BLaER1 (cell line): ENCODE measurements around the gene UBE3D.

Experiments
- H3K27ac ChIP-seq: shearing (Covaris generic); formaldehyde crosslinking; 2 replicates; pipeline ENCODE4 v1.8.1; 2022
- H3K27me3 ChIP-seq: shearing (Covaris generic); formaldehyde crosslinking; 2 replicates; pipeline ENCODE4 v1.8.1; 2022
- H3K36me3 ChIP-seq: shearing (Covaris generic); formaldehyde crosslinking; 2 replicates; pipeline ENCODE4 v1.8.1; 2022
- H3K4me1 ChIP-seq: shearing (Covaris generic); formaldehyde crosslinking; 2 replicates; pipeline ENCODE4 v1.8.1; 2022
- H3K4me2 ChIP-seq: shearing (Covaris generic); formaldehyde crosslinking; 2 replicates; pipeline ENCODE4 v1.8.1; 2022
- H3K4me3 ChIP-seq: shearing (Covaris generic); formaldehyde crosslinking; 2 replicates; pipeline ENCODE4 v1.8.1; 2022
- H3K9ac ChIP-seq: shearing (Covaris generic); formaldehyde crosslinking; 2 replicates; pipeline ENCODE4 v1.8.1; 2022
- H3K9me3 ChIP-seq: shearing (Covaris generic); formaldehyde crosslinking; 2 replicates; pipeline ENCODE4 v1.8.1; 2022
- H4K20me1 ChIP-seq: shearing (Covaris generic); formaldehyde crosslinking; 2 replicates; pipeline ENCODE4 v1.8.1; 2022
- Cebpa-rat ChIP-seq: shearing (Covaris generic); IDR thresholded peaks from 2 replicates; pipeline ENCODE4 v1.8.1; 2022

The UBE3D gene

GRCh38 chr6:82878812-82879211 lies 186.8 kb downstream of the UBE3D start:
- no peak for TF ChIP-seq Cebpa-rat
- no peaks in the 10 kb centered on the region for H3K9me3 ChIP-seq
- no peak overlapping the region for H3K4me2 ChIP-seq
- H3K4me1 ChIP-seq = no peaks in the 10 kb centered on the region
- H3K27me3 ChIP-seq = no peaks in the 10 kb centered on the region
- H3K27ac ChIP-seq = no peak overlapping the region
- no peaks in the 10 kb centered on the region for H4K20me1 ChIP-seq
- H3K4me3 ChIP-seq = no peak overlapping the region
- H3K36me3 ChIP-seq = no peaks in the 10 kb centered on the region
- no peak overlapping the region for H3K9ac ChIP-seq

DNA sequence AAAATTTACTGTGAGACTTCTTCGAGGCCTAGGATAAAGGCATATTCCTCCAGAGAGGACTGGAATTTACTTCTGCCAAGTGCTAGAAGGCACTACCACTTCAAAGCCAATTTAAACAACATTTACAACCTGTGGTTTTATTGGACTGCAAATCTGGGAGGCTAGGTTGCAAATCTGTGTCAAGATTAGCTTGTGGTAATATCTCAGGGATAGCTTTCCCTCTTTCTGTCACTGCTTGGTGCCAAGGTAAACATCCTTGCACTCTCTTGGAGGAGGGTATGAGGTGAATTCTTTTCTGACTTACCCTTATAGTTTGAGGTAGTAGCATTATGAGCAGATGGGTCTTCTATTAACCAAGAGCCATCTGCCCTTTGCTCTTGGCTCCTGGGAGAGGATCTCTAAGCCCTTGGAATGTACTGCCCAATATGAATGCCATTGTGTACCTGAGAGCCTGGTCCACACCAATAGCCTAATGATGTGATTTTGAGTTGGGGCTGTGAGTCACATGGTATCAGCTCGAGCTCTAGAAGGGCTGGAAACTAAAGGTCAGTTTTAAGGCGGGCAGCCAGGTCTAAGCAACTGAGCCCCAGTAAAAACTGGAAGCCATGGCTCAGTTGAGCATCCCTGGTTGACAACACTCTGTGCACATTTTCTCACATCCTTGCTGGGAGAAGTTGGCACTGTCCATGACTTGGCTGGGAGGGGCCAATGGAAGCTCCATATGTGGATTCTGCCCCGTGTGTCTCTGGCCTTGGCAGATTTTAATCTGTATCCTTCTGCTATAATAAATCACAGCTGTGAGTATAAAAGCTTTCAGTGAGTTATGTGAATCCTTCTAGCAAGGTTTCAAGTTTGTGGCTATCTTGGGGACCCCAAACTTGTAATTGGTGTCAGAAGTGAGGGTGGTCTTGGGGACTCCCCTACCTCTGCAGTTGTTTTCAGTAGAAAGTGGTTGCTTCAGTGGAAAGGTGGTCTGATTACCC lies 188.1 kb downstream of the UBE3D start:
- no peak overlapping the region for H3K4me3 ChIP-seq
- H3K36me3 ChIP-seq = no peaks in the 10 kb centered on the region
- H3K9ac ChIP-seq = no peak overlapping the region
- H4K20me1 ChIP-seq = no peaks in the 10 kb centered on the region
- TF ChIP-seq Cebpa-rat = no peak
- H3K27me3 ChIP-seq = no peaks in the 10 kb centered on the region
- H3K4me1 ChIP-seq = no peaks in the 10 kb centered on the region
- no peak overlapping the region for H3K27ac ChIP-seq
- no peaks in the 10 kb centered on the region for H3K9me3 ChIP-seq
- no peak overlapping the region for H3K4me2 ChIP-seq

DNA sequence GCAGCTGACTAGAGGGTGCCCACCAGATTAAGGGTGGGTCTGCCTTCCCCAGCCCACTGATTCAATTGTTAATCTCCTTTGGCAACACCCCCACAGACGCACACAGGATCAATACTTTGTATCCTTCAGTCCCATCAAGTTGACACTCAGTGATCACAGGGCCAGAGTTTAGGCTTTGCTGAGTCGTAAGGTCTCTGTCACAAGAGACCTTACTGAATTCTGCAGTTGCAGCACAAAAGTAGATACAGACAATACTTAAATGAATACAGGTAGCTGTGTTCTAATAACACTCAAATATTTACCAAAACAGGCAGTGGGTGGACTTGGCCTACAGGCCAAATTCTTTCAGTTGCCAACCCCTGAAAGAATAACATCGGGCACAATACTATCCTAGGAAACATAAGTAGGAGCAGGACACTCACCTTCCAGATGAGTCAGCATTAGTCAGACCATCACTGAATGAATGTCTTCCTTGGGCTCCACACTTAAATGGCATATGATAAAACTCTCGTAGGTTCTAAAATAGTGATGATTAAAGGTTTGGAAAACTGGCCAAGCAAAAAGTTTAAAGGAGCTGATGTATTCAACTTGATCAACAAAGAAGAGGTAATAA lies 190.0 kb downstream of the UBE3D start:
- no peaks in the 10 kb centered on the region for H4K20me1 ChIP-seq
- no peak overlapping the region for H3K9ac ChIP-seq
- H3K4me1 ChIP-seq = no peaks in the 10 kb centered on the region
- H3K9me3 ChIP-seq = no peaks in the 10 kb centered on the region
- H3K36me3 ChIP-seq = no peaks in the 10 kb centered on the region
- H3K27ac ChIP-seq = no peak overlapping the region
- no peak overlapping the region for H3K4me3 ChIP-seq
- H3K4me2 ChIP-seq = no peak overlapping the region
- TF ChIP-seq Cebpa-rat = no peak
- no peaks in the 10 kb centered on the region for H3K27me3 ChIP-seq

DNA sequence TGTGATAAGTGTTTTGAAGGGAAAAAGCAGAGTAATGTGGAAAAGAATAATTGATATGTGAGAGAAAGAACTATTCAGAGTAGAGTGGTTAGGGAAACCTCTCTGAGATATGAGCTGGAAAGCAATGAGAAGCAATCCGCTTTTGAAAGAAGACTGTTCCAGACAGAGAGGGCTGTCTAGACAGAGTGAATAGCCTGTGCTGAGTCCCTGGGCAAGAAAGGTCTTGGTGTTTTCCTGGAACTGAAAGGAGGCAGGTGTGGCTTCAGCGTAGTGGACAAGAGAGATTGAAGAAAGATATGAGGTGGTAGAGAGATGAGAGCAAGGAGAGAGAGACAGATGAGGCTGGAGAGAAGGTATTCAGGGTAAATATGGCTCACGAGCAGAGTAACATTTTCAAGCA lies 190.8 kb downstream of the UBE3D start:
- Histone ChIP-seq H3K27ac (no peak overlapping the region), H4K20me1 (no peaks in the 10 kb centered on the region), H3K36me3 (no peaks in the 10 kb centered on the region), H3K4me1 (no peaks in the 10 kb centered on the region), H3K27me3 (no peaks in the 10 kb centered on the region), H3K9me3 (no peaks in the 10 kb centered on the region), H3K4me3 (no peak overlapping the region), H3K4me2 (no peak overlapping the region), H3K9ac (no peak overlapping the region)
- no peak for TF ChIP-seq Cebpa-rat

DNA sequence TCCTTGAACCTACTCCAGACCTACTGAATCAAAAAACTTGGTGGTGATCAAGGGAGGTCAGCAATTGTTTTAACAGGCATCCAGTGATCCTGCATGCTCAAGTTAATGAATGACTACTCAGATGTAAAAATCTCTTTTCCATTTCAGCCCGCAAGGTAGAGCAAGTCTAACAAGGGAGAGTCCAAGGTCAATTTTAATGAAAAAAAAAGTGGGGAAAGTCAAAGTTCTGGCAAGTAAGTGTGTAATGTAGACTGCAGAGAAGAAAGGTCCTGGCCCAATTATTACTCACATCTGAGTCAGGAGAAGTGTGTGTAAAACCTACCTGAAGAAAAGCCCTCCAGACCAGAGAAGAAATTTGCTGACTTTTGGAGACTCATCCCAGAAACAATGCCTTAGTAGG lies 193.5 kb downstream of the UBE3D start:
- no peak for TF ChIP-seq Cebpa-rat

DNA sequence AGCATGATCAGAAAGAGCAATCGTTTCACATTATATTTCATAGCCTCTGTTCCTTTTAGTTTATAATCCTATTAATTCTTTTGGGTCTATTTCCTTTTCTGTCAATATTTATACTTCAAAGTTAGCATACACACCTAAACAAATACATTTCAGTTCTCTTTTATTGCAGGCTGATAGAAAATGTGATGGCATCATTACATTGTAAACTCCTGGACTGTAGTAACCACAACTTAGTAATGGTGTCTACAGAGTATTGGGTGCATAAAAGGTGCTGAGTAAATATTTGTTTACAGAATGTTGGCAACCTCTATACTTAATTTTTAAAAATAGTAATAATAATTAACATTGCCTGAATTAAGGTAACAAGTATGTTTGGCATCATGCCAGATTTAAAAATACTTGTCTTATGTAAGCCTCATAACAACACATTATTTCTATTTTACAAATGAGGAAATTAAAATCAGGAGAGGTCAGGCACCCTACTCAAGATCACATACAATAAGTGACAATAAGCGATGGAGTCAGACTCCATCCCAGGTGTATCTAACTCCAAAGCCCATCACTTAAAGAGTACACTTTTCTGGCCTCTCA lies 195.0 kb downstream of the UBE3D start:
- H3K9me3 ChIP-seq = no peaks in the 10 kb centered on the region
- no peaks in the 10 kb centered on the region for H3K27me3 ChIP-seq
- no peaks in the 10 kb centered on the region for H4K20me1 ChIP-seq
- H3K4me2 ChIP-seq = no peak overlapping the region
- no peak for TF ChIP-seq Cebpa-rat
- no peak overlapping the region for H3K27ac ChIP-seq
- H3K36me3 ChIP-seq = no peaks in the 10 kb centered on the region
- no peak overlapping the region for H3K4me3 ChIP-seq
- H3K9ac ChIP-seq = no peak overlapping the region
- no peaks in the 10 kb centered on the region for H3K4me1 ChIP-seq

More for the DNA sequence above, 193.5 kb downstream of the UBE3D start:
- Histone ChIP-seq H3K27me3 (no peaks in the 10 kb centered on the region), H3K4me1 (no peaks in the 10 kb centered on the region), H3K4me3 (no peak overlapping the region), H3K36me3 (no peaks in the 10 kb centered on the region), H3K9me3 (no peaks in the 10 kb centered on the region), H3K9ac (no peak overlapping the region), H3K27ac (no peak overlapping the region), H4K20me1 (no peaks in the 10 kb centered on the region), H3K4me2 (no peak overlapping the region)

DNA sequence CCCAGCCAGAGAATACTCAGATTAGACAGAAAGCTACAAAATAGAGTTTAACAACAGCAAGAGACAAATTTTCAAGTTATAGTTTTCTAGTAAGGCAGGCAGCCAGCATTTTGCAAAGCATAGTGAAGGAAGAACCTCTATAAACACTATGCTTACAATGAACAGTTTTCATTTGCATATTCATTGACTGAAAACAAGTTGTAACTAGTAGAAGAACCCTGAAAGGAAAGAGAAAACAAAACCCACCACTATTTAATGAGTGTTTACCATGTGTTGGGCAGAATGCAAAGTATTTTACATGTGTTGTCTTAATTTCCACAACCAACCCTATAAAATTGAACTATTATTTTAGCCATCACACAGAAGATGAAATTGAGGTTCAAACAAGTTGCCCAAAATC lies 196.1 kb downstream of the UBE3D start:
- Histone ChIP-seq H3K9me3 (no peaks in the 10 kb centered on the region), H3K4me3 (no peak overlapping the region), H3K4me1 (no peaks in the 10 kb centered on the region), H3K36me3 (no peaks in the 10 kb centered on the region), H4K20me1 (no peaks in the 10 kb centered on the region), H3K27ac (no peak overlapping the region), H3K27me3 (no peaks in the 10 kb centered on the region), H3K9ac (no peak overlapping the region), H3K4me2 (no peak overlapping the region)
- TF ChIP-seq Cebpa-rat = no peak

- Histone ChIP-seq H4K20me1 (no peaks in the 10 kb centered on the region), H3K4me2 (no peak overlapping the region), H3K36me3 (no peaks in the 10 kb centered on the region), H3K27ac (no peak overlapping the region), H3K9me3 (no peaks in the 10 kb centered on the region), H3K27me3 (no peaks in the 10 kb centered on the region), H3K4me1 (no peaks in the 10 kb centered on the region), H3K9ac (no peak overlapping the region), H3K4me3 (no peak overlapping the region)
- TF ChIP-seq Cebpa-rat = no peak
Measured at GRCh38 chr6:82867946-82868345, 197.7 kb downstream of the UBE3D start.

DNA sequence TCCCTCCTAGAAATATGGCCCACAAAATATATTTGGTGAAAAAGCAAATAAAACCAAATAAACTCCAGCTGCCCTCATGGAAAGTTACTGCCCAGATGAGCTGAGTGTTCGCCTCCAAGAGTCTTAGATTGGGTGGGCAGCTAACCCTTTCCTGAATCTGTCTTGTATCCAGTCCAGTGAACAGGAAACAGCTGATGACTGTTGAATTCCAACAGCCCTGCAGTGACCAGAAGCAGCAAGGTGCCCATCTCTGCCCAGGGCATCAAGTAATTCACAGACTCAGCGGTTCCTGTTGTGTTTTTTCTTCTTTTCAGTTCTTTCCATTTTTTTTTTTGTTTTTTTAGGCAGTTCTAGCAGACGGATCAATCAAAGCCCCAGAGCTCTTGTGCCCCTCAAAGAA lies 199.2 kb downstream of the UBE3D start:
- no peaks in the 10 kb centered on the region for H4K20me1 ChIP-seq
- no peaks in the 10 kb centered on the region for H3K36me3 ChIP-seq
- no peaks in the 10 kb centered on the region for H3K4me1 ChIP-seq
- H3K4me3 ChIP-seq = no peak overlapping the region
- no peak overlapping the region for H3K27ac ChIP-seq
- TF ChIP-seq Cebpa-rat = no peak
- no peak overlapping the region for H3K9ac ChIP-seq
- no peak overlapping the region for H3K4me2 ChIP-seq
- no peaks in the 10 kb centered on the region for H3K27me3 ChIP-seq
- H3K9me3 ChIP-seq = no peaks in the 10 kb centered on the region

DNA sequence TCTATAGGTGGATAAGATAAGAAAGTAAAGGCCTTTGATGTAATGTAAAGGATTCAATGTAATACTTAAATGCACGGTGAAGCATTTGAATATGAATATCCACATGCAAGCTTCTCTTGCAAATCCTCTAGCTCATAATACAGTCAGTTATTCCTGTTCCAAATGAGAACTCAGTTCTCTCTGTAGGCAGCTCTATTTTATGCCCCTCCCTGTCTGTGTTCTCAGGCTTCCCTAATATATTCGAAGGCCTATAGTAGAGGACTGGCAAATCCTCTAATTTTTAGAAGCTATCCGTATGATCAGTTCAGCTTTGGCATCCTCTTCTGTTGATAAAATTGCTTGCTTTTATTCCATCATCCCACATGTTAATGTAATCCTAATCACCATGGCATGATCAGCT lies 200.2 kb downstream of the UBE3D start:
- H3K27me3 ChIP-seq = no peaks in the 10 kb centered on the region
- no peak for TF ChIP-seq Cebpa-rat
- no peaks in the 10 kb centered on the region for H3K9me3 ChIP-seq
- H3K4me3 ChIP-seq = no peak overlapping the region
- no peaks in the 10 kb centered on the region for H3K36me3 ChIP-seq
- no peak overlapping the region for H3K4me2 ChIP-seq
- no peaks in the 10 kb centered on the region for H4K20me1 ChIP-seq
- H3K9ac ChIP-seq = no peak overlapping the region
- H3K4me1 ChIP-seq = no peaks in the 10 kb centered on the region
- H3K27ac ChIP-seq = no peak overlapping the region
